ENCODE data around the gene EPHA1. TPM values are rescaled to one million over a fixed set of nuclear protein-coding genes. Genes with fewer than 3 reads are reported as not detected.

The EPHA1 gene
- total RNA-seq, 1 experiment from 2014 or later = 0.39 TPM

DNA sequence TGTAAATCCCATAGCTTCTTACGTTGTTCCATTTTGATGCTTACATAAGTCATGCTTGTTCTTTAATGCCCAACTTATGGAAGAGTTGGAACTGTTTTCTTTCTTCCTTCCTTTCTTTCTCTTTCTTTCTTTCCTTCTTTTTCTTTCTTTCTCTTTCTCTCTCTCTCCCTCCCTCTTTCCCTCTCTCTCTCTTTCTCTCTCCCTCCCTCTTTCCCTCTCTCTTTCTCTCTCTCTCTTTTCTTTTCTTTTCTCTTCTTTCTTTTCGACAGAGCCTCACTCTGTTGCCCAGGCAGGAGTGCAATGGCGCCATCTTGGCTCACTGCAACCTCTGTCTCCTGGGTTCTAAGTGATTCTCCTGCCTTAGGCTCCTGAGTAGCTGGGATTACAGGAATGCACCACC lies 65.1 kb downstream of the EPHA1 start:
- no peak overlapping the region for H3K4me3 ChIP-seq (ENCODE audit: low read depth in 2 of 2, low read length in 2 of 2)
- in situ Hi-C loops (cut with HindIII; ENCODE audit: low pct_unique_long_range_greater_than_20kb, low sequenced_read_pairs) (no loop called here), intact Hi-C loops (cut with micrococcal nuclease; ENCODE audit: unreplicated experiment) (no loop called here)
- no peak overlapping the region for H3K27ac ChIP-seq (ENCODE audit: low read length)
- TF ChIP-seq POLR2AphosphoS5 (IDR thresholded peaks at IDR 0.05; ENCODE audit: low read depth, low read length) (no peak), SIN3A (IDR thresholded peaks at IDR 0.05; ENCODE audit: borderline replicate concordance, insufficient read depth, low read depth, low read length) (no peak), TCF7L2 (IDR thresholded peaks at IDR 0.05; ENCODE audit: low read depth, low read length) (no peak)
- TF ChIP-seq, protein P1, sequence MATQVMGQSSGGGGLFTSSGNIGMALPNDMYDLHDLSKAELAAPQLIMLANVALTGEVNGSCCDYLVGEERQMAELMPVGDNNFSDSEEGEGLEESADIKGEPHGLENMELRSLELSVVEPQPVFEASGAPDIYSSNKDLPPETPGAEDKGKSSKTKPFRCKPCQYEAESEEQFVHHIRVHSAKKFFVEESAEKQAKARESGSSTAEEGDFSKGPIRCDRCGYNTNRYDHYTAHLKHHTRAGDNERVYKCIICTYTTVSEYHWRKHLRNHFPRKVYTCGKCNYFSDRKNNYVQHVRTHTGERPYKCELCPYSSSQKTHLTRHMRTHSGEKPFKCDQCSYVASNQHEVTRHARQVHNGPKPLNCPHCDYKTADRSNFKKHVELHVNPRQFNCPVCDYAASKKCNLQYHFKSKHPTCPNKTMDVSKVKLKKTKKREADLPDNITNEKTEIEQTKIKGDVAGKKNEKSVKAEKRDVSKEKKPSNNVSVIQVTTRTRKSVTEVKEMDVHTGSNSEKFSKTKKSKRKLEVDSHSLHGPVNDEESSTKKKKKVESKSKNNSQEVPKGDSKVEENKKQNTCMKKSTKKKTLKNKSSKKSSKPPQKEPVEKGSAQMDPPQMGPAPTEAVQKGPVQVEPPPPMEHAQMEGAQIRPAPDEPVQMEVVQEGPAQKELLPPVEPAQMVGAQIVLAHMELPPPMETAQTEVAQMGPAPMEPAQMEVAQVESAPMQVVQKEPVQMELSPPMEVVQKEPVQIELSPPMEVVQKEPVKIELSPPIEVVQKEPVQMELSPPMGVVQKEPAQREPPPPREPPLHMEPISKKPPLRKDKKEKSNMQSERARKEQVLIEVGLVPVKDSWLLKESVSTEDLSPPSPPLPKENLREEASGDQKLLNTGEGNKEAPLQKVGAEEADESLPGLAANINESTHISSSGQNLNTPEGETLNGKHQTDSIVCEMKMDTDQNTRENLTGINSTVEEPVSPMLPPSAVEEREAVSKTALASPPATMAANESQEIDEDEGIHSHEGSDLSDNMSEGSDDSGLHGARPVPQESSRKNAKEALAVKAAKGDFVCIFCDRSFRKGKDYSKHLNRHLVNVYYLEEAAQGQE (IDR thresholded peaks at IDR 0.05; ENCODE audit: insufficient read depth in 1 of 2, low read depth in 2 of 2, low read length in 1 of 2) = no peak
- TF ChIP-seq, protein P2, sequence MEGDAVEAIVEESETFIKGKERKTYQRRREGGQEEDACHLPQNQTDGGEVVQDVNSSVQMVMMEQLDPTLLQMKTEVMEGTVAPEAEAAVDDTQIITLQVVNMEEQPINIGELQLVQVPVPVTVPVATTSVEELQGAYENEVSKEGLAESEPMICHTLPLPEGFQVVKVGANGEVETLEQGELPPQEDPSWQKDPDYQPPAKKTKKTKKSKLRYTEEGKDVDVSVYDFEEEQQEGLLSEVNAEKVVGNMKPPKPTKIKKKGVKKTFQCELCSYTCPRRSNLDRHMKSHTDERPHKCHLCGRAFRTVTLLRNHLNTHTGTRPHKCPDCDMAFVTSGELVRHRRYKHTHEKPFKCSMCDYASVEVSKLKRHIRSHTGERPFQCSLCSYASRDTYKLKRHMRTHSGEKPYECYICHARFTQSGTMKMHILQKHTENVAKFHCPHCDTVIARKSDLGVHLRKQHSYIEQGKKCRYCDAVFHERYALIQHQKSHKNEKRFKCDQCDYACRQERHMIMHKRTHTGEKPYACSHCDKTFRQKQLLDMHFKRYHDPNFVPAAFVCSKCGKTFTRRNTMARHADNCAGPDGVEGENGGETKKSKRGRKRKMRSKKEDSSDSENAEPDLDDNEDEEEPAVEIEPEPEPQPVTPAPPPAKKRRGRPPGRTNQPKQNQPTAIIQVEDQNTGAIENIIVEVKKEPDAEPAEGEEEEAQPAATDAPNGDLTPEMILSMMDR (IDR thresholded peaks at IDR 0.05) = no peak
- CTCF ChIA-PET = no interaction called here
- POLR2A ChIA-PET = no interaction called here
- H3K27me3 ChIP-seq (ENCODE audit: control insufficient read depth, insufficient read depth, low read length) = peaks cover 14% of the 10 kb centered on the region
- no peak for DNase-seq (ENCODE audit: low read depth, low spot score)
- H3K36me3 ChIP-seq (ENCODE audit: control insufficient read depth, insufficient read depth, low read length) = no peaks in the 10 kb centered on the region
- H3K4me1 ChIP-seq (ENCODE audit: control insufficient read depth, insufficient read depth, low read length) = no peaks in the 10 kb centered on the region
- H3K9me3 ChIP-seq (ENCODE audit: control insufficient read depth, insufficient read depth, low read depth, low read length) = no peaks in the 10 kb centered on the region
- BruUV-seq (replicated peaks) = no TSS peak
- no peak for ATAC-seq

DNA sequence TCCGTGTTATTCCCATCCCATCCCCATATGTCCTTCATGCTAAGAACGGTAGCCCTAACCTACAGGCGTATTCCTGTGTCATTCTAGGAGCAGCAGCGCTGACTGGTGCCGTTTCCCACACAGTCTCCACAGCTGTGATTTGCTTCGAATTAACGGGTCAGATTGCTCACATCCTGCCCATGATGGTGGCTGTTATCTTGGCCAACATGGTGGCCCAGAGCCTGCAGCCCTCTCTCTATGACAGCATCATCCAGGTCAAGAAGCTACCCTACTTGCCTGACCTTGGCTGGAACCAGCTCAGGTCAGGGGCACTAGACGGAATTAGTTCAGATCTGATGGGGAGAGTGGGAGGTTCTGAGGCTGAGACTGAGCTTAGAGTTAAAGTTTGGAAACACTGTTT lies 66.8 kb downstream of the EPHA1 start:
- CTCF ChIA-PET = no interaction called here
- peaks cover 9% of the 10 kb centered on the region for H3K27me3 ChIP-seq (ENCODE audit: control insufficient read depth, insufficient read depth, low read length)
- intact Hi-C loops (cut with micrococcal nuclease; ENCODE audit: unreplicated experiment) (no loop called here), in situ Hi-C loops (cut with HindIII; ENCODE audit: low pct_unique_long_range_greater_than_20kb, low sequenced_read_pairs) (no loop called here)
- no peak for DNase-seq (ENCODE audit: low read depth, low spot score)
- no TSS peak for BruUV-seq (replicated peaks)
- TF ChIP-seq, protein P2 (IDR thresholded peaks at IDR 0.05) = no peak
- TF ChIP-seq TCF7L2 (IDR thresholded peaks at IDR 0.05; ENCODE audit: low read depth, low read length) (no peak), POLR2AphosphoS5 (IDR thresholded peaks at IDR 0.05; ENCODE audit: low read depth, low read length) (no peak), SIN3A (IDR thresholded peaks at IDR 0.05; ENCODE audit: borderline replicate concordance, insufficient read depth, low read depth, low read length) (no peak)
- TF ChIP-seq, protein P1 (IDR thresholded peaks at IDR 0.05; ENCODE audit: insufficient read depth in 1 of 2, low read depth in 2 of 2, low read length in 1 of 2) = no peak
- no peaks in the 10 kb centered on the region for H3K9me3 ChIP-seq (ENCODE audit: control insufficient read depth, insufficient read depth, low read depth, low read length)
- H3K36me3 ChIP-seq (ENCODE audit: control insufficient read depth, insufficient read depth, low read length) = no peaks in the 10 kb centered on the region
- POLR2A ChIA-PET = no interaction called here
- H3K27ac ChIP-seq (ENCODE audit: low read length) = no peak overlapping the region
- H3K4me3 ChIP-seq (ENCODE audit: low read depth in 2 of 2, low read length in 2 of 2) = no peak overlapping the region
- H3K4me1 ChIP-seq (ENCODE audit: control insufficient read depth, insufficient read depth, low read length) = no peaks in the 10 kb centered on the region
- ATAC-seq = no peak

Small RNA genes within 50 kb of the gene (microRNA-seq; reads per million reads assigned to microRNA genes)
- gene MIR6892 (ENCODE audit: unreplicated experiment) = not detected

Other genes with a start within 250 kb of the EPHA1 start
- not detected for gene TAS2R39, start 225.4 kb downstream of the EPHA1 start, total RNA-seq (2021; ENCODE audit: unreplicated experiment)
- gene TAS2R40, start 186.8 kb downstream of the EPHA1 start, total RNA-seq (2021; ENCODE audit: unreplicated experiment) = not detected
- gene GSTK1, start 145.4 kb downstream of the EPHA1 start, total RNA-seq (2021; ENCODE audit: unreplicated experiment) = 100 TPM
- gene TMEM139, start 123.9 kb downstream of the EPHA1 start, total RNA-seq (2021; ENCODE audit: unreplicated experiment) = 2.0 TPM
- gene CASP2, start 120.5 kb downstream of the EPHA1 start, total RNA-seq (2021; ENCODE audit: unreplicated experiment) = 47.4 TPM
- 0.15 TPM for gene CLCN1, start 92.7 kb downstream of the EPHA1 start, total RNA-seq (2021; ENCODE audit: unreplicated experiment)
- gene FAM131B, start 46.1 kb downstream of the EPHA1 start, total RNA-seq (2021; ENCODE audit: unreplicated experiment) = 1.5 TPM
- gene ZYX, start 27.5 kb downstream of the EPHA1 start, total RNA-seq (2021; ENCODE audit: unreplicated experiment) = 169 TPM
- not detected for gene TAS2R60, start 34.6 kb upstream of the EPHA1 start, total RNA-seq (2021; ENCODE audit: unreplicated experiment)
- gene TAS2R41, start 69.0 kb upstream of the EPHA1 start, total RNA-seq (2021; ENCODE audit: unreplicated experiment) = not detected
- 0.46 TPM for gene CTAGE15, start 162.9 kb upstream of the EPHA1 start, total RNA-seq (2021; ENCODE audit: unreplicated experiment)
- gene TCAF2, start 212.1 kb upstream of the EPHA1 start, total RNA-seq (2021; ENCODE audit: unreplicated experiment) = 0.28 TPM

All from Panc1 (cell line).